Measurements from ENCODE around the gene ACSL5.

GRCh38 chr10:112412696-112413095 is 38.8 kb downstream of the ACSL5 start:
- TF ChIP-seq CTCF (IDR thresholded peaks at IDR 0.05): no peak
- no peak for TF ChIP-seq POLR2A (IDR thresholded peaks at IDR 0.05)
